KMS-11 (cell line): ENCODE measurements around the gene KCND3.

Experiments used
- H2AFZ ChIP-seq: fragments of 200-600 bp; sonication (generic); 2 replicates; pipeline ENCODE4 v1.6.1; 2016; ENCODE audit warnings: antibody characterized with exemption, mixed run types, low read depth
- H3K27ac ChIP-seq: fragments of 200-600 bp; sonication (generic); 2 replicates; pipeline ENCODE4 v1.6.1; 2016; ENCODE audit warnings: mild to moderate bottlenecking, mixed run types
- H3K27me3 ChIP-seq: fragments of 200-600 bp; sonication (generic); 2 replicates; pipeline ENCODE4 v1.6.1; 2017; ENCODE audit warnings: mild to moderate bottlenecking, low read depth, mixed run types, moderate library complexity; ENCODE audit not compliant: insufficient read depth
- H3K36me3 ChIP-seq: fragments of 200-600 bp; sonication (generic); 2 replicates; pipeline ENCODE4 v1.6.1; 2017; ENCODE audit warnings: mild to moderate bottlenecking, mixed run types; ENCODE audit not compliant: insufficient read depth
- H3K4me1 ChIP-seq: fragments of 200-600 bp; sonication (generic); 2 replicates; pipeline ENCODE4 v1.6.1; 2016; ENCODE audit warnings: mild to moderate bottlenecking, low read depth, mixed run types; ENCODE audit not compliant: poor library complexity, severe bottlenecking
- H3K4me2 ChIP-seq: fragments of 200-600 bp; sonication (generic); 2 replicates; pipeline ENCODE4 v1.7.0; 2016; ENCODE audit warnings: mild to moderate bottlenecking, mixed run types
- H3K4me3 ChIP-seq: fragments of 200-600 bp; sonication (generic); IDR thresholded peaks from 2 replicates; pipeline ENCODE4 v1.6.1; 2017; ENCODE audit warnings: low read depth, low read length, mixed read lengths; ENCODE audit not compliant: insufficient read depth
- H3K79me2 ChIP-seq: fragments of 200-600 bp; sonication (generic); 2 replicates; pipeline ENCODE4 v1.6.1; 2016; ENCODE audit warnings: low read depth, mixed run types; ENCODE audit not compliant: insufficient read depth
- H3K9ac ChIP-seq: fragments of 200-600 bp; sonication (generic); 2 replicates; pipeline ENCODE4 v1.6.1; 2016; ENCODE audit warnings: mild to moderate bottlenecking, mixed run types
- H4K20me1 ChIP-seq: fragments of 200-600 bp; sonication (generic); 2 replicates; pipeline ENCODE4 v1.6.1; 2016; ENCODE audit warnings: mild to moderate bottlenecking, mixed run types; ENCODE audit not compliant: insufficient read depth
- CTCF ChIP-seq: fragments of 200-600 bp; sonication (generic); conservative IDR thresholded peaks from 2 replicates; pipeline ENCODE4 v1.6.1; 2017; ENCODE audit warnings: low read depth, mild to moderate bottlenecking, antibody characterized with exemption, low read length, moderate library complexity, mixed read lengths

The KCND3 gene

GRCh38 chr1:111884772-111885443 is 104.6 kb downstream of the KCND3 start:
- H3K27me3 ChIP-seq = no peaks in the 10 kb centered on the region
- no peak for TF ChIP-seq CTCF
- no peaks in the 10 kb centered on the region for H3K36me3 ChIP-seq
- no peak overlapping the region for H3K4me2 ChIP-seq
- no peak overlapping the region for H2AFZ ChIP-seq
- H4K20me1 ChIP-seq = no peaks in the 10 kb centered on the region
- H3K79me2 ChIP-seq = no peaks in the 10 kb centered on the region
- no peak overlapping the region for H3K9ac ChIP-seq
- H3K4me3 ChIP-seq = no peak overlapping the region
- H3K27ac ChIP-seq = no peak overlapping the region
- peaks cover 23% of the 10 kb centered on the region for H3K4me1 ChIP-seq

- no peak overlapping the region for H3K4me3 ChIP-seq
- H3K4me2 ChIP-seq = no peak overlapping the region
- H3K36me3 ChIP-seq = no peaks in the 10 kb centered on the region
- H3K9ac ChIP-seq = no peak overlapping the region
- no peak overlapping the region for H2AFZ ChIP-seq
- no peaks in the 10 kb centered on the region for H3K79me2 ChIP-seq
- H3K27ac ChIP-seq = no peak overlapping the region
- no peaks in the 10 kb centered on the region for H3K27me3 ChIP-seq
- H4K20me1 ChIP-seq = no peaks in the 10 kb centered on the region
- H3K4me1 ChIP-seq = peaks cover 10% of the 10 kb centered on the region
- TF ChIP-seq CTCF = no peak
Observed at GRCh38 chr1:111882986-111883560, 106.4 kb downstream of the KCND3 start.

GRCh38 chr1:111882559-111882958 is 106.9 kb downstream of the KCND3 start:
- TF ChIP-seq CTCF = no peak
- H2AFZ ChIP-seq = no peak overlapping the region

GRCh38 chr1:111880881-111881837 is 108.3 kb downstream of the KCND3 start:
- Histone ChIP-seq H3K79me2 (no peaks in the 10 kb centered on the region), H3K4me2 (no peak overlapping the region), H3K4me3 (no peak overlapping the region), H3K36me3 (no peaks in the 10 kb centered on the region), H2AFZ (no peak overlapping the region), H3K27ac (no peak overlapping the region), H3K27me3 (no peaks in the 10 kb centered on the region), H3K9ac (no peak overlapping the region), H4K20me1 (no peaks in the 10 kb centered on the region), H3K4me1 (no peaks in the 10 kb centered on the region)
- no peak for TF ChIP-seq CTCF

More at GRCh38 chr1:111882559-111882958, 106.9 kb downstream of the KCND3 start:
- Histone ChIP-seq H3K27me3 (no peaks in the 10 kb centered on the region), H3K4me1 (peaks cover 4% of the 10 kb centered on the region), H3K4me3 (no peak overlapping the region), H4K20me1 (no peaks in the 10 kb centered on the region), H3K4me2 (no peak overlapping the region), H3K79me2 (no peaks in the 10 kb centered on the region), H3K27ac (no peak overlapping the region), H3K9ac (no peak overlapping the region), H3K36me3 (no peaks in the 10 kb centered on the region)
